Kasumi-1 (cell line): Measurements from ENCODE around the gene ACOT7.

ENCODE experiments used
- DNase-seq, 2 experiments: peaks; one replicate each; lab custom pipeline; 2025; lab: John Stamatoyannopoulos, UW

Gene ACOT7

GRCh38 chr1:6248932-6249738 lies 144.4 kb downstream of the ACOT7 start:
- no peak for DNase-seq

- DNase-seq = no peak
These were observed 145.3 kb downstream of the ACOT7 start for GRCh38 chr1:6248161-6248776.

DNA sequence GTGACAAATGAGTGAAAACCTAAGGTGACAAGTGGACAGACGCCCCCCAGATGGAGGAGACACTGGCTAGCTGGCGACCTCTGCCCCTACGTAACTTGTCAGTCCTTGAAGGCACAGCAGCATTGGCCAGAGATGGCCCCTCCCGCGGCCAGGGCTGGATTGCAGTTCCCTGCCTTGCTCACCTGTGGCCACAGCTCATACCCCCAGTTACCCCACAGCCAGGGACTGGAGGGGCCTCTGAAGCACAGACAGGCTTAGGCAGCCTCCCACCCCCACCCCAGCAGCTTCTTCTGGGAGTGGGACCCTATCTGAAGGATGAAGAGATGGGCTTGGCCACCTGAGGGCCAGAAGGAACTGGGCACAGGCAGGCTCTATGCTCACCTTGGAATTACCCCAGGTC lies 145.9 kb downstream of the ACOT7 start:
- DNase-seq = no peak

DNA sequence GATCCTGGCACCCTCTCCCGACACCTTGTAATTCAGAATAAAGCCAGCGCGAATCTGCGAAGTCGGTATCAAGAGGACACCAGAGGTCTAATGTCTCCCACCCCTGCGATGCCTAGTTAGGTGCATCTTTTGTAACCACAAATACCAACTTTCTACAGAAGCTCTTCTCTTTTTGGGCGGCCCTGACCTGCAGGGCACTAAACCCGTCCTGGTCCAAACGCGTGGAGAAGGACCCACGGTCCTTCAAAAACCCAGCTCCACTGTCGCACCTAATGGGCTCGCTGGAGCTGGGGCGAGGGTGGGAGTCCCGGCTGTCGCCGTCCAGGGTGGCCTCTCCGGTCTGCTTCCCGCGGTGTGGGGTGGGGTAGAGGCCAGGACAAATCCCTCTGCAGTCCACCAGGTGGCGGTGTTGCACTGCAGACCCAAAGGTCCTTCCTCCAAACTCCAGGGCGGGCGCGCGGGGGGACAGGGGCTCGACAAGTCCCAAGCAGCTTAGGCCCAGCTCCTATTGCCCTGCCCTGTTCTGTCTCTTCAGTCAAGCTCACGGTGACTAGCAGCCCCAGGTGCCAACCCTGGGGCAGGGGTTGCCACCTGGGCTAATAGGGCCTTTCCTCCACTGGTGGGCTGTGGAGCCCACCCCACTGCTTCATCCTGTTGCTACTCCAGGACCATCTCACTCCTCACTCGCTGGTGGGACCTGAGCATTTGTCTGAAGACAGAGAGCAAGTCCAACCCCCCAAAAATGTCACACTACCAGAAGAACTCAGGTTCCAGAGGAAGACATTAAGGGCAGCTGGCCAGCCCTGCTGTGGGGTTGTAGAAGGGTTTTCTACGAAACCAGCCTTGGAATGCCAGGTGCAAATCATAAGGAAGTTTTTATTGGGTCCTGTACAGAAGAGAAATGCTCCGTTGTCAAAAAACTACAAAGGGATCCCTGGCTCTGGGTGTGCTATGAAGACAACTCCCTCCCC lies 146.8 kb downstream of the ACOT7 start:
- DNase-seq = peak; percentile 63 to 71

DNA sequence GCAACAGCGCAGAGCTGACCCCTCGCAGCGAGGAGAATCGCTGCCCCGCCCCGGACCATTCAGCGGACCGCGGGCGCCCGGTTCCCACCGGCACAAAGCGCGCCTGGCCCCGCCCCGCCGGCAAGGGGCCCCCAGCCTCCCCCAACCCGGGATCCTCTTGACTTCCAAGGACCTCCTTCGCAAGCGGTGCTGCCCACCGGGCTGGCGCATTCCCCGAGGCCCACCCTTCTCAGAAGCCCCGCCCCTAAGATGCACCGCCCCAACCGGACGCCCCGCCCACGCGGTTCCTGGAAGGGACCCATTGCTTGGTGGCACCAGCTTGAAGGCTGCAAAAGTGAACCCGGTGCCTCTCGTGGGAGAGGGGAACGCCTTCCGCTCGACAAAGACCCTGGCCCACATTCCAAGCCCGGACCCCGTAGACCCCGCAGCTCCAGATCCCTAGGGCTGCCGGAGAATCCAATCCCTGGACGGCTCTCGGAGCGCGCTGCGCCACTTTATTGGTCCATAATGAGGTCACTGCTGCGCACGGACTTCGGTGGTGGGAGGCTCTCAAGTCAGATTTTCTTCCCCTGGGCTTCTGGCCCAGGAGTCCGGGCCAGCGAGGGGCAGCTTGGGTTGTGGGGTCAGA lies 147.6 kb downstream of the ACOT7 start:
- no peak for DNase-seq

GRCh38 chr1:6245086-6245868 lies 148.3 kb downstream of the ACOT7 start:
- DNase-seq = peak; percentile 76 to 81

- DNase-seq = no peak
These were observed 149.0 kb downstream of the ACOT7 start for GRCh38 chr1:6244401-6245049.

GRCh38 chr1:6243993-6244392 lies 149.6 kb downstream of the ACOT7 start, which contains the start of gene HES3:
HES3 (plus strand) TSS chr1:6244179; CDS start chr1:6244366, 187 bp downstream.
- no peak for DNase-seq

GRCh38 chr1:6243053-6243834 lies 150.3 kb downstream of the ACOT7 start:
- DNase-seq = no peak

GRCh38 chr1:6241887-6242740 lies 151.5 kb downstream of the ACOT7 start:
- no peak for DNase-seq

- DNase-seq = no peak
These were observed 152.3 kb downstream of the ACOT7 start for GRCh38 chr1:6241107-6241886.

- no peak for DNase-seq
These were observed 153.4 kb downstream of the ACOT7 start for GRCh38 chr1:6239950-6240768.

- DNase-seq = peak in 1 of 2 experiments; percentile 10
These were observed 154.3 kb downstream of the ACOT7 start for GRCh38 chr1:6239213-6239752.

DNA sequence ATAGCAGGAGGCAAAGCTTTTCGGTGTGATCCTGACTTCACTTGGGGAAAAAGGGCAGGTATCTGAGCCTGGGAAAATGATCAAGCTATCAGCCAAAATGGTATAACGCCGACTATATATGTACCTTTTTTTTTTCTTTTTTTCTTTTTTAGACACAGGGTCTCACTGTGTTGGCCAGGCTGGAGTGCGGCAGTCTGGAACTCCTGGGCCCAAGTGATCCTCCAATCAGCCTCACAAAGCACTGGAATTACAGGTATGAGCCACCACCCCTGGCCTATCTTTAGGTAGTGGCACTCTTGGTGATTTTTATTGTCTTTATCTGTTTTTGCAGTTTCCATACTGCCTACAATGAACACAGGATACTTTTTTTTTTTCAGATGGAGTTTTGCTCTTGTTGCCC lies 156.5 kb downstream of the ACOT7 start:
- no peak for DNase-seq

DNA sequence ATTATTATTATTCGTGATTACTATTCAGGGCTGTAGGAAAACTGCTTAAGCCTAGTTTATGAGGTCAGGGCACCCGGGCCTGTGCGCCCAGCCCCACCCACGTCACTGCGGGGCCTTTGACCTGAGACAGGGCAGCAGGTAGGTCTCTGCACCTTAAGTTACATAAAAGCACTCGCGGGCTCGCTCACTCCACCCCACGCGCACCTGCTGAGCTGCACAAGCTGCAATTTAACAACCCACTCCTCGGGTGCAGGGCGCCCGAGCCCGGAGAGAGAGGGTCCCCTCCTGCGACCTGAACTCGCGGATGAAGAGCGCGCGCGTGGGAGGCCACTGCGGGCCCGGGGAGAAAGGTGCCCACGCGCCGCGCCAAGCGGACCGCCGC lies 158.3 kb downstream of the ACOT7 start:
- no peak for DNase-seq

DNA sequence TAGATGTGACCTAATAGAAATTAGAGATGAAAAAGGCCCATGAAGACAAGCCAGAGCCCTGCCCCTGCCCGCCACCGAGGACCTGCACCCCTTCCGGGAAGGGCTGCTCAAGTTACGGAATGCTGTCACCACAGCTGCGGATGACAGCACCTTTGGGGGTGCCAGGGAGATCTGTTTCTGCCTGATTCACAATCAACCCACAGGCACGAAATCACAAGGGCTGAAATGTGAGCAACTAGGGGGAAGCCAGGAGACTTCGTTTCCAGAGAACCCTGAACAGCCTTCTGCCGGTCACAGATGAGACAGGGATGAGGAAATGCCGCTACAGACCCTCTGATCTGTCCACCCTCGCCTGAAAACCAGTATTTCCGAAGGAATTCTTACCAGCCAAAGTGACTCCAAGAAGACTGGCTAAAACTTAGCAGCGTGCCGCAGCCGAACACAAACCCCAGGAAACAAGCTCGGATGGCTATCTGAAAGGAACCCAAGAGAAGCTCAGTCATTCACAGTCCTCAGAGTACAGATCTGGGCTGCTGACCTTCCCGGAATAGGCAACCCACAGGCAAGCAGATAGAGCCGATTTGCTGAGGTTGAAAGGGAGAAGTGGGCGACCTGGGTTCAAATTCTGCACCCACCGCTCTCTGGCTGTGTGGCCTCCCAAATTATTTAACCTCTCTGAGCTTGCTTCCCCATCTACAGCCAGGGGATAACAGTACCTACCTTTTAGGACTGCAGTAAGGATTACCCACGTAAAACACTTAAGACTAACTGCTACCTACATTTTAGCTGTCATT lies 158.9 kb downstream of the ACOT7 start:
- DNase-seq = peak in 1 of 2 experiments; percentile 12
